ENCODE measurements around the gene BRCA1.
"Not testable (repeated sequence)": the region's sequence is repeated elsewhere in the genome, so short reads cannot be mapped to it uniquely, and the experiment has no call there.

The BRCA1 gene

GRCh38 chr17:43003542-43004172 lies 121.5 kb downstream of the BRCA1 start:
- DNase-seq (ENCODE audit: low spot score): peak; percentile 27

GRCh38 chr17:43000894-43001293 lies 124.3 kb downstream of the BRCA1 start:
- not testable (repeated sequence) for DNase-seq (ENCODE audit: low spot score)

- DNase-seq (ENCODE audit: low spot score): no peak
Measured at GRCh38 chr17:42999003-42999525, 126.1 kb downstream of the BRCA1 start.

GRCh38 chr17:42997984-42998938 lies 126.9 kb downstream of the BRCA1 start, which contains the start of gene RPL27:
TSS of gene RPL27 (plus strand) at chr17:42998419. CDS start at chr17:42998751, 332 bp downstream.
- DNase-seq (ENCODE audit: low spot score): peak; percentile 99

- no peak for DNase-seq (ENCODE audit: low spot score)
Measured at GRCh38 chr17:42997390-42997983, 127.7 kb downstream of the BRCA1 start.
